HepG2 (cell line): ENCODE data around the gene STX4. TPM values are rescaled to one million over a fixed set of nuclear protein-coding genes. Genes with fewer than 3 reads are reported as not detected.

ENCODE experiments used
- ETV6 ChIP-seq: sonication (generic); formaldehyde crosslinking; conservative IDR thresholded peaks from 2 replicates; pipeline ENCODE4 v1.4.0; 2020; ENCODE audit warnings: missing genetic modification reagents
- FOSL2 ChIP-seq: sonication (generic); formaldehyde crosslinking; IDR thresholded peaks from 2 replicates; pipeline ENCODE4 v1.4.0; 2020; ENCODE audit warnings: missing genetic modification reagents
- FOXA1 ChIP-seq, 2 experiments: fragments of 450-650 bp in 1 of 2; sonication (generic) in 1 of 2; formaldehyde crosslinking in 1 of 2; IDR thresholded peaks; 2 replicates each; pipeline versions ENCODE4 v1.4.0 to v1.6.1; 2016 to 2020; ENCODE audit warnings: missing genetic modification reagents in 1 of 2
- GPN1 ChIP-seq: sonication (generic); formaldehyde crosslinking; IDR thresholded peaks from 2 replicates; pipeline ENCODE4 v1.5.1; 2020; ENCODE audit warnings: missing genetic modification reagents, borderline replicate concordance
- MEIS1 ChIP-seq: sonication (generic); formaldehyde crosslinking; IDR thresholded peaks from 2 replicates; pipeline ENCODE4 v1.9.0; 2021; ENCODE audit warnings: mild to moderate bottlenecking, missing genetic modification reagents, moderate library complexity, borderline replicate concordance
- NR2C2 ChIP-seq: sonication (generic); formaldehyde crosslinking; IDR thresholded peaks from 2 replicates; pipeline ENCODE4 v1.4.0; 2020; ENCODE audit warnings: missing genetic modification reagents, mild to moderate bottlenecking, moderate library complexity, borderline replicate concordance
- ZFP1 ChIP-seq: IDR thresholded peaks from 2 replicates; pipeline ENCODE4 v1.6.1; 2016
- ZNF33B ChIP-seq: sonication (generic); formaldehyde crosslinking; IDR thresholded peaks from 2 replicates; pipeline ENCODE4 v1.5.1; 2020; ENCODE audit warnings: mild to moderate bottlenecking, missing genetic modification reagents
- ZNF878 ChIP-seq: sonication (generic); formaldehyde crosslinking; IDR thresholded peaks from 2 replicates; pipeline ENCODE4 v1.8.1; 2023; ENCODE audit warnings: mild to moderate bottlenecking, missing genetic modification reagents, moderate library complexity
- polyA plus RNA-seq, 8 experiments: library from polyadenylated mRNA; depleted of rRNA in 3 of 8; stranded (reverse) in 7 of 8; unstranded in 1 of 8; fragments of >200 nt; fragmentation: Illumina TruSeq in 4 of 8; extraction: Trizol in 4 of 8; gene quantifications; 2 replicates each; pipeline versions ENCODE4 v1.2.1 to v1.2.3, GENCODE V29; 2011 to 2016; ENCODE audit warnings: low read depth in 4 of 8, missing spikeins in 1 of 8, mixed read lengths in 1 of 8; ENCODE audit not compliant: insufficient read depth in 1 of 8
- total RNA-seq, 5 experiments: library from RNA; depleted of rRNA; stranded (reverse); fragments of >200 nt; fragmentation: Illumina TruSeq; extraction: Trizol; gene quantifications; 2 replicates each; pipeline ENCODE4 v1.2.3, GENCODE V29; 2016; ENCODE audit warnings: low read depth in 1 of 5
- TF ChIP-seq, protein P1 (sequence below): sonication (generic); formaldehyde crosslinking; conservative IDR thresholded peaks from 2 replicates; pipeline ENCODE4 v1.8.1; 2023; ENCODE audit warnings: missing genetic modification reagents
- TF ChIP-seq, protein P2 (sequence below): sonication (generic); formaldehyde crosslinking; IDR thresholded peaks from 2 replicates; pipeline ENCODE4 v1.5.0; 2020; ENCODE audit warnings: mild to moderate bottlenecking, missing genetic modification reagents
- TF ChIP-seq, protein P3 (sequence below): sonication (generic); formaldehyde crosslinking; IDR thresholded peaks from 2 replicates; pipeline ENCODE4 v1.8.1; 2022; ENCODE audit warnings: low read depth, mild to moderate bottlenecking, missing genetic modification reagents
- TF ChIP-seq, protein P4 (sequence below): sonication (generic); formaldehyde crosslinking; IDR thresholded peaks from 2 replicates; pipeline ENCODE4 v1.9.0; 2021; ENCODE audit warnings: missing genetic modification reagents, mild to moderate bottlenecking, borderline replicate concordance
- TF ChIP-seq, protein P5 (sequence below): IDR thresholded peaks from 2 replicates; pipeline ENCODE4 v1.6.1; 2016; ENCODE audit warnings: missing biosample characterization, missing genetic modification reagents, low read depth

Gene STX4
- total and polyA plus RNA-seq, 2 of the 13 experiments (the other 11 are each of a cell fraction or from before 2014, with no cell fraction given): 29.2 to 34.6 TPM

DNA sequence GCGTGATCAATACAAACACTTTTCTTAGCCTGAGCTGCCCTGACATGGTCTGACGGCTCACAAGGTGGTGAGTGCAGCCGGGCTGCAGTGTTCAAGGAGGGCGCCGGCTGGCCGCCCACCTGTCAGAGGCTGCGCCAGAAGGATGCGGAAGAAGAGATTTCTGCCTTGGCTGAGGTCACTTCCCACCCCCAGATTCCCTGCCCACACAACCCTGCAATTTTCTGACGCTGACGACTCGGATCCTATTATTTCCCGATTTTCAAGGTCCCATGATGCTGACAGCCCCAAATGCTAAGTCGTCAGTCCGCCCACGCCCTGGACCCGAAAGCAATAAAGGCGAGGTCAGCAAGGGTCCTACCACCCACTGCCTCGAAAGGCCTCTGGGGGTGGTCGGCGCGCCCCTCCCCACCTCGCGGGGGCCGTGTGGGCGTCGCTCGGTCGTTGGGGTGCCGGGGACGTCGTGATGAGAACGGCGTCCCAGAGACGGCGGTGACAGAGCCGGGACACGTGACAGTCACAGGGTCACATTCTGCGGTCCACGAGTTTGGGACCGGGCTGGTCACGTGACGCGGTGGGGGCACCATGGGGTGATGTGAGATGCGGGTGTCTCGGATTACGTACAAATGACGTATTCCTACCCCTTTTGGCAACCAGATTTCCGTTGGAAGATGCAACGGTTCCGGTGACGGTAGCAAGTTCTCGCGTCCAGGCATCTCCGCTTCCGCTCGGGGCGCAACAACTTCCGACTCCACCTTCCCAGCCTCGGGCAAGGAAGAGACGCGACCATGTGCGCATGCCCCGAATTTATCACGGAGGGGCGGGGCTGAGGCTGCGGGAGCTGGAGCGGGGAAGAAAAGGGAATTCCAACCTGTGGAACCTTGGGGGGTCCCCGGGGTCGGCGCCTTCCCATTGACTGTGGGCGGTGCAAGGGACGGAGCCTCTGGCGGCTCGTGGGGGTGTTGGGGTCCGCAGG is at the start of gene STX4 (continued):
- peak; percentile 44; the same call in 1 of the 2 replicates for TF ChIP-seq GPN1 (CRISPR knock-in tag)
- TF ChIP-seq, protein P1, sequence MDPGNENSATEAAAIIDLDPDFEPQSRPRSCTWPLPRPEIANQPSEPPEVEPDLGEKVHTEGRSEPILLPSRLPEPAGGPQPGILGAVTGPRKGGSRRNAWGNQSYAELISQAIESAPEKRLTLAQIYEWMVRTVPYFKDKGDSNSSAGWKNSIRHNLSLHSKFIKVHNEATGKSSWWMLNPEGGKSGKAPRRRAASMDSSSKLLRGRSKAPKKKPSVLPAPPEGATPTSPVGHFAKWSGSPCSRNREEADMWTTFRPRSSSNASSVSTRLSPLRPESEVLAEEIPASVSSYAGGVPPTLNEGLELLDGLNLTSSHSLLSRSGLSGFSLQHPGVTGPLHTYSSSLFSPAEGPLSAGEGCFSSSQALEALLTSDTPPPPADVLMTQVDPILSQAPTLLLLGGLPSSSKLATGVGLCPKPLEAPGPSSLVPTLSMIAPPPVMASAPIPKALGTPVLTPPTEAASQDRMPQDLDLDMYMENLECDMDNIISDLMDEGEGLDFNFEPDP (CRISPR knock-in tag): no peak
- no peak; the same call in 1 of the 2 replicates for TF ChIP-seq MEIS1
- no peak for TF ChIP-seq ZNF878 (CRISPR knock-in tag)
- TF ChIP-seq ZFP1 (CRISPR knock-in tag): no peak
- TF ChIP-seq, protein P2, sequence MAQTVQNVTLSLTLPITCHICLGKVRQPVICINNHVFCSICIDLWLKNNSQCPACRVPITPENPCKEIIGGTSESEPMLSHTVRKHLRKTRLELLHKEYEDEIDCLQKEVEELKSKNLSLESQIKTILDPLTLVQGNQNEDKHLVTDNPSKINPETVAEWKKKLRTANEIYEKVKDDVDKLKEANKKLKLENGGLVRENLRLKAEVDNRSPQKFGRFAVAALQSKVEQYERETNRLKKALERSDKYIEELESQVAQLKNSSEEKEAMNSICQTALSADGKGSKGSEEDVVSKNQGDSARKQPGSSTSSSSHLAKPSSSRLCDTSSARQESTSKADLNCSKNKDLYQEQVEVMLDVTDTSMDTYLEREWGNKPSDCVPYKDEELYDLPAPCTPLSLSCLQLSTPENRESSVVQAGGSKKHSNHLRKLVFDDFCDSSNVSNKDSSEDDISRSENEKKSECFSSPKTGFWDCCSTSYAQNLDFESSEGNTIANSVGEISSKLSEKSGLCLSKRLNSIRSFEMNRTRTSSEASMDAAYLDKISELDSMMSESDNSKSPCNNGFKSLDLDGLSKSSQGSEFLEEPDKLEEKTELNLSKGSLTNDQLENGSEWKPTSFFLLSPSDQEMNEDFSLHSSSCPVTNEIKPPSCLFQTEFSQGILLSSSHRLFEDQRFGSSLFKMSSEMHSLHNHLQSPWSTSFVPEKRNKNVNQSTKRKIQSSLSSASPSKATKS (CRISPR knock-in tag): no peak; the same call in 1 of the 2 replicates
- TF ChIP-seq FOSL2 (CRISPR knock-in tag): peak; percentile 62; the same call in 1 of the 2 replicates
- TF ChIP-seq, protein P3, sequence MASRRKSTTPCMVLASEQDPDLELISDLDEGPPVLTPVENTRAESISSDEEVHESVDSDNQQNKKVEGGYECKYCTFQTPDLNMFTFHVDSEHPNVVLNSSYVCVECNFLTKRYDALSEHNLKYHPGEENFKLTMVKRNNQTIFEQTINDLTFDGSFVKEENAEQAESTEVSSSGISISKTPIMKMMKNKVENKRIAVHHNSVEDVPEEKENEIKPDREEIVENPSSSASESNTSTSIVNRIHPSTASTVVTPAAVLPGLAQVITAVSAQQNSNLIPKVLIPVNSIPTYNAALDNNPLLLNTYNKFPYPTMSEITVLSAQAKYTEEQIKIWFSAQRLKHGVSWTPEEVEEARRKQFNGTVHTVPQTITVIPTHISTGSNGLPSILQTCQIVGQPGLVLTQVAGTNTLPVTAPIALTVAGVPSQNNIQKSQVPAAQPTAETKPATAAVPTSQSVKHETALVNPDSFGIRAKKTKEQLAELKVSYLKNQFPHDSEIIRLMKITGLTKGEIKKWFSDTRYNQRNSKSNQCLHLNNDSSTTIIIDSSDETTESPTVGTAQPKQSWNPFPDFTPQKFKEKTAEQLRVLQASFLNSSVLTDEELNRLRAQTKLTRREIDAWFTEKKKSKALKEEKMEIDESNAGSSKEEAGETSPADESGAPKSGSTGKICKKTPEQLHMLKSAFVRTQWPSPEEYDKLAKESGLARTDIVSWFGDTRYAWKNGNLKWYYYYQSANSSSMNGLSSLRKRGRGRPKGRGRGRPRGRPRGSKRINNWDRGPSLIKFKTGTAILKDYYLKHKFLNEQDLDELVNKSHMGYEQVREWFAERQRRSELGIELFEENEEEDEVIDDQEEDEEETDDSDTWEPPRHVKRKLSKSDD (CRISPR knock-in tag): peak; percentile 100
- TF ChIP-seq NR2C2: peak; percentile 87
- TF ChIP-seq, protein P4, sequence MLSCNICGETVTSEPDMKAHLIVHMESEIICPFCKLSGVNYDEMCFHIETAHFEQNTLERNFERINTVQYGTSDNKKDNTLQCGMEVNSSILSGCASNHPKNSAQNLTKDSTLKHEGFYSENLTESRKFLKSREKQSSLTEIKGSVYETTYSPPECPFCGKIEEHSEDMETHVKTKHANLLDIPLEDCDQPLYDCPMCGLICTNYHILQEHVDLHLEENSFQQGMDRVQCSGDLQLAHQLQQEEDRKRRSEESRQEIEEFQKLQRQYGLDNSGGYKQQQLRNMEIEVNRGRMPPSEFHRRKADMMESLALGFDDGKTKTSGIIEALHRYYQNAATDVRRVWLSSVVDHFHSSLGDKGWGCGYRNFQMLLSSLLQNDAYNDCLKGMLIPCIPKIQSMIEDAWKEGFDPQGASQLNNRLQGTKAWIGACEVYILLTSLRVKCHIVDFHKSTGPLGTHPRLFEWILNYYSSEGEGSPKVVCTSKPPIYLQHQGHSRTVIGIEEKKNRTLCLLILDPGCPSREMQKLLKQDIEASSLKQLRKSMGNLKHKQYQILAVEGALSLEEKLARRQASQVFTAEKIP (CRISPR knock-in tag): no peak
- TF ChIP-seq ETV6 (CRISPR knock-in tag): no peak
- TF ChIP-seq, protein P5, sequence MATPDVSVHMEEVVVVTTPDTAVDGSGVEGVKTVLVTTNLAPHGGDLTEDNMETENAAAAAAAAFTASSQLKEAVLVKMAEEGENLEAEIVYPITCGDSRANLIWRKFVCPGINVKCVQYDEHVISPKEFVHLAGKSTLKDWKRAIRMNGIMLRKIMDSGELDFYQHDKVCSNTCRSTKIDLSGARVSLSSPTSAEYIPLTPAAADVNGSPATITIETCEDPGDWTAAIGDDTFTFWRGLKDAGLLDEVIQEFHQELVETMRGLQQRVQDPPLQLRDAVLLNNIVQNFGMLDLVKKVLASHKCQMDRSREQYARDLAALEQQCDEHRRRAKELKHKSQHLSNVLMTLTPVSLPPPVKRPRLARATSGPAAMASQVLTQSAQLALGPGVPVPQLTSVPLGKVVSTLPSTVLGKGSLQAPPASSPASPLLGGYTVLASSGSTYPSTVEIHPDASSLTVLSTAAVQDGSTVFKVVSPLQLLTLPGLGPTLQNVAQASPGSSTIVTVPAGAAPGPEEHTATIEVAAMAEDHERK (CRISPR knock-in tag): peak; percentile 65; the same call in 1 of the 2 replicates
- TF ChIP-seq ZNF33B: peak; percentile 94
- no peak for TF ChIP-seq FOXA1 (IDR thresholded peaks at IDR 0.05)
- 0 out of 2 replicates have a peak, but pooled peaks have one; percentile 12 for TF ChIP-seq FOXA1 (CRISPR knock-in tag; IDR thresholded peaks at IDR 0.05)
